ENCODE data around the gene CENPU. TPM values are rescaled to one million over a fixed set of nuclear protein-coding genes. Genes with fewer than 3 reads are reported as not detected.
"Not testable (repeated sequence)": the region's sequence is repeated elsewhere in the genome, so short reads cannot be mapped to it uniquely, and the experiment has no call there.

CENPU gene, protein sequence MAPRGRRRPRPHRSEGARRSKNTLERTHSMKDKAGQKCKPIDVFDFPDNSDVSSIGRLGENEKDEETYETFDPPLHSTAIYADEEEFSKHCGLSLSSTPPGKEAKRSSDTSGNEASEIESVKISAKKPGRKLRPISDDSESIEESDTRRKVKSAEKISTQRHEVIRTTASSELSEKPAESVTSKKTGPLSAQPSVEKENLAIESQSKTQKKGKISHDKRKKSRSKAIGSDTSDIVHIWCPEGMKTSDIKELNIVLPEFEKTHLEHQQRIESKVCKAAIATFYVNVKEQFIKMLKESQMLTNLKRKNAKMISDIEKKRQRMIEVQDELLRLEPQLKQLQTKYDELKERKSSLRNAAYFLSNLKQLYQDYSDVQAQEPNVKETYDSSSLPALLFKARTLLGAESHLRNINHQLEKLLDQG
- total RNA-seq (1 to 10 TPM; 1.0 to 1.8 (median 1.6) TPM), polyA plus RNA-seq (0.66 TPM)
- long read RNA-seq, donor 1, transcript CENPU-201 (13 exons, 1,998 nt) = major isoform, 8 of 9 reads
- long read RNA-seq, donor 1, partial matches to known transcripts = 0 of 9 reads
- long read RNA-seq, donor 1, other reads (novel, unspliced or antisense) = 0 of 9 reads
- long read RNA-seq, donor 2, partial matches to known transcripts = 0 of 2 reads
- long read RNA-seq, donor 2, other reads (novel, unspliced or antisense) = 1 of 2 reads
- long read RNA-seq, donor 3, transcript CENPU-201 (13 exons, 1,998 nt) = major isoform, 6 of 7 reads
- long read RNA-seq, donor 3, partial matches to known transcripts = 0 of 7 reads
- long read RNA-seq, donor 3, other reads (novel, unspliced or antisense) = 0 of 7 reads
- long read RNA-seq, donor 4 = 0 reads

DNA sequence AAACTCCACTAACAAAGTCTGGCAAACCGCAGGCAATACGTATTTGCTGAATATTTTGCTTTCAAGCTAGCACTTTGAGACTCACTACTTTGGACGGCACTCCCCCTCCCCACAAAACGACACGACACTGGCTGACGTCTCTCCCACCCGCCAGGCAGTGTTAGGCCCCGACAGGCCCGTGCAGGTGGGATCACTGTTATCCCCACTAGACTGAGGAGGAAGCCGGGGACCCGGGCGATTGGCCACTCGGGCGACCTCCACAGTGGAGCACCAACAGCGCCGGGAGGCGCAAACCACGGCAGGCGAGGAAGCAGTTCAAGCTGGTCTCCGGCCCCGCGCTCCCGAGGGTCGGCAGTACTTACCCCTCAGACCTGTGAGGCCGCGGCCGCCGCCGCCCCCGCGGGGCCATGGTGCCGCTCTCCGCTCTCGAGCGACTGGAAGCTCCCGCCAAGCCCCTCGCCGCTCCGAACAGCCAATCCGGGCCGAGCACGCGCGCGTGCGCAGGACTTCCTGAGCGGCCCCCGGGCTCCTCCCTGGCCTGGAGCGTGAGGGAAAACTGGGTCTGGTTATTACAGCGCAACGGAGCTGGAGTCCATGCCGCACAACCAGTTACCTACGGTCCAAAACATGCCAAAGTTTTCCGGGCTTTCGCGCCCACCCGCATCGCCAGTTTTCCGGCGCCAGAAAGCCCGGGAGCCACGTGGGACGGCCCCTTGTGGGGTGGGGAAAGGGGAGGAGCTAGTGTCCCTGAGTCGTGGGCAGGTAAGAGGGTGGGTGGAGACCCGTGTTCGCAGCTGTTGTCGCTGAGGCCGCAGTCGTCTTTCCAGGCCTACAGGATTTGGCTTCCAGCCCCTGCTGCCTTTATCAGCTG is at the start of gene CENPU:
CENPU (minus strand) TSS at position 443 of the 871 bp plus-strand sequence; CDS start at position 409, 34 bp downstream.
- ATAC-seq (peak; percentile 99), DNase-seq (peak; percentile 96 to 98 (median 98))
- under 1% methylated on average over 69 of the region's 69 CpGs for WGBS
- Histone ChIP-seq H3K9me3 (ENCODE audit: control insufficient read depth, low read length) (no peaks in the 10 kb centered on the region), H3K27ac (ENCODE audit: low read length) (peak within 1 kb of the TSS; percentile 40), H3K4me3 (ENCODE audit: low read length) (peak within 1 kb of the TSS; percentile 69), H3K4me1 (ENCODE audit: control insufficient read depth, insufficient read depth, low read length) (no peaks in the 10 kb centered on the region), H3K27me3 (ENCODE audit: control insufficient read depth, insufficient read depth) (no peaks in the 10 kb centered on the region)
- intact Hi-C loops (cut with DNase I) = no loop called here

DNA sequence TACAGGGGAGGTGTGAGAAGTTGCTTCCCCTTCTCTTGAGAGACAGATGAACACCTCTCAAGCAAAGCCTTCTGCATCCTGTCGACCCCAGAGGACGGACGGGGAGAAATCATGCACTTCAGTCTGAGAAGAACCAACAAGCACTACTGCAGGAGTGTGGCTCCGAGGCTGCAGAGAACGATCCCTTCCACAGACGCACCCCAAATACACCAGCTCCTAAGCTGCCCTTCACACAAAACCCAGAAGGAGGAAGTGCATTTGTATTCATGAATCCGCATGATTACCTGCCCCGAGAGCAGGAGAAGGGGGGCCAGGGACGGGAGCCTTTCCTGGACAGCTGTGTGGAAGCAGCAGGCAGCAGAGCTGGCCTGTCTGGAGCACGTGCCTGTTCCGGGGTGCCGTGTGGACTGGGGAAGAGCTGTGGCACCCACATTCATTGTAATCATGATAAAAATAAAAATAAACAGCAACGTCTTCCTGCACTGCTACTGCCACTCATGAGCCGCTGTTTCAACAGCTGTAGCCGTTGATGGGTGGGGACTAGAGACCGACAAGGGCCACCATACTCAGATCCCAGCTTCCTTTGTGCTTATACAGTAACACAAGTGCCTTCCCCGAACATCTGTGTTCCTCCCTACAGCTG is 49.0 kb upstream of the CENPU start:
- intact Hi-C loops (cut with DNase I) = no loop called here
- WGBS = 64% methylated on average over 17 of the region's 17 CpGs

DNA sequence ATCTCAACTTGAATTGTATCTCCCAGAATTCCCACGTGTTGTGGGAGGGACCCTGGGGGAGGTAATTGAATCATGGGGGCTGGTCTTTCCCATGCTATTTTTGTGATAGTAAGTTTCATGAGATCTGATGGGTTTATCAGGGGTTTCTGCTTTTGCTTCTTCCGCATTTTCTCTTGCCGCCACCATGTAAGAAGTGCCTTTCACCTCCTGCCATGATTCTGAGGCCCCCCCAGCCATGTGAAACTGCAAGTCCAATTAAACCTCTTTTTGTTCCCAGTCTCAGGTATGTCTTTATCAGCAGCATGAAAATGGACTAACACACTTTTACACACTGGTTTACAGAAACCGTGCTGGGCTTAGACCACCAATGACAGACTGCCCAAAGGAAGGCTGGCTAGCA is 45.3 kb upstream of the CENPU start:
- 92% methylated on average over 4 of the region's 4 CpGs for WGBS
- ATAC-seq = not testable (repeated sequence)

More for the DNA sequence above, 49.0 kb upstream of the CENPU start:
- DNase-seq = no peak
- H3K4me3 ChIP-seq (ENCODE audit: low read length) = no peak overlapping the region
- no peaks in the 10 kb centered on the region for H3K9me3 ChIP-seq (ENCODE audit: control insufficient read depth, low read length)
- no peak overlapping the region for H3K27ac ChIP-seq (ENCODE audit: low read length)
- ATAC-seq = peak in 1 of 2 donors; percentile 16
- H3K27me3 ChIP-seq (ENCODE audit: control insufficient read depth, insufficient read depth) = no peaks in the 10 kb centered on the region
- H3K4me1 ChIP-seq (ENCODE audit: control insufficient read depth, insufficient read depth, low read length) = no peaks in the 10 kb centered on the region

DNA sequence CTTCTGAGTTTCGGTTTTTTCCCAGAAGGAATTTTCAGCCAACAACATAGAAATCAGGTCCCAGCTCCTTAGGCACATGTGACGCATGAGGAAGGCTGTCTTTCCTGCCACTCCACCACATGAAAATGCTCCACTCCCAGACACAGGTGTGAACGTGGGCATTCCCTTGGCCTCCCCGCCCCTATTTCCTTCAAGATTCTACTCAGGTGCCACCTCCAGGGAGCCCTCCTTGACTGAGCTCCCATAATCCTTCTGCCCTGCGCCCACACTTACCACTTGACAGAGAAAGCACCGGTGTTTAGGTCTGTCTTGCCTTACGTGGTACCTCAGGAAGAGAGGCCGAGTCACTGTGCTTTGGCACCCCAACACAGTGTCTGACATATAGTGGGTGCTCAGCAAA is 44.4 kb upstream of the CENPU start:
- intact Hi-C loops (cut with DNase I) = no loop called here
- H3K27ac ChIP-seq (ENCODE audit: low read length) = no peak overlapping the region
- ATAC-seq (no peak), DNase-seq (no peak)
- no peaks in the 10 kb centered on the region for H3K27me3 ChIP-seq (ENCODE audit: control insufficient read depth, insufficient read depth)
- H3K4me1 ChIP-seq (ENCODE audit: control insufficient read depth, insufficient read depth, low read length) = no peaks in the 10 kb centered on the region
- no peaks in the 10 kb centered on the region for H3K9me3 ChIP-seq (ENCODE audit: control insufficient read depth, low read length)
- WGBS = 81% methylated on average over 8 of the region's 8 CpGs
- H3K4me3 ChIP-seq (ENCODE audit: low read length) = no peak overlapping the region

More for the DNA sequence above, 45.3 kb upstream of the CENPU start:
- H3K9me3 ChIP-seq (ENCODE audit: control insufficient read depth, low read length); intact Hi-C loops (cut with DNase I); H3K4me1 ChIP-seq (ENCODE audit: control insufficient read depth, insufficient read depth, low read length); H3K27ac ChIP-seq (ENCODE audit: low read length); H3K4me3 ChIP-seq (ENCODE audit: low read length); DNase-seq; H3K27me3 ChIP-seq (ENCODE audit: control insufficient read depth, insufficient read depth): not testable (repeated sequence)

DNA sequence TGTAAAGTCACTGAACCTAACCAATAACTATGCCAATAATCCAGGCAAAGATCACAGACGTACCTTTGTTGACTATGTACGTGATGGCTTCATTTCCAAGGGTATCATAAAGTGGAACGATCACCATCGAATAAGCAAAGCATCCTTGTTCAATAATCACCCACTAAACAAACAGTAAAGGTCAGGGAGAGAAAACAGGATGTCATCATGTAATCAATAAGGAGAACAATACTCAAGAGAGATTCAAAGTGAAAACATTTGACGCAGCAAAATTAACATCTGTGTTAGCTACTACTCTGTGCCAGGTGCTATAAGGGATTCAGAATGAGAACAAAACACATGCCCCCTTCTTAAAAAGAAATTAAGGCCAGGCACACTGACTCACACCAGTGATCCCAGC is 42.9 kb upstream of the CENPU start:
- WGBS = 94% methylated on average over 5 of the region's 5 CpGs
- no peak for DNase-seq
- intact Hi-C loops (cut with DNase I) = no loop called here
- Histone ChIP-seq H3K4me3 (ENCODE audit: low read length) (no peak overlapping the region), H3K4me1 (ENCODE audit: control insufficient read depth, insufficient read depth, low read length) (no peaks in the 10 kb centered on the region), H3K27ac (ENCODE audit: low read length) (no peak overlapping the region), H3K27me3 (ENCODE audit: control insufficient read depth, insufficient read depth) (no peaks in the 10 kb centered on the region), H3K9me3 (ENCODE audit: control insufficient read depth, low read length) (no peaks in the 10 kb centered on the region)
- no peak for ATAC-seq

DNA sequence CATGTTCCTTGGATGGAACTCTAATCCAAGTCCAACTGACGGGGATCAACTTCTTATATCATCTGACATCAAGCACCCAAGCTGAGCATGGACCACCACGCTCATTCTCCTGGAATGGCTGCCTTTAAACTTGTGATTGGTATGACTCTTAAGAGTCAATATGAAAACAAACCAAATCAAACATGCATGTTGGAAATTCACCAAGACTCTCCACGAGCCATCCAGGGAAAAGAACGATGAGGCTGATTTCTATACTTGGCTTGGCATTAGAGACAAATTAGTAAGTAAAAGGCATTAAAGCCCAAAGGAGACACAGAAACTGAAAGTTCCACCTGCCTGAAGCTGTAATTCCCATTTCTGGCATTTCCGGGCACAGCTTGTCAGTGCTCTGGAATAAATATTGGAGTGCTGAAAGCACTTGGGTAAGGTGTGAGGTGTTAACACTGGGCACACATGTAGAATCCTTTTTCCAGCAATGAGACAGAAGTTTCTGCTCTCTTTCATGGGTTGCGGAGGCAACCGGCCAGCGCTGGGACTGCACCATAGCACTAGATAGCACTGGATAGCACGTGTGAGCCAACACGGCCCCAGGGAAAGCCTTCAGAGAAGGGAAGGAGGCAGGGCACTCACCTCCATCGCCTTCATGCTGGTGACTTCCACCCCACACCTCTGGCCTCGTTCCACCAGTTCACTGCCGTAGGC is 42.1 kb upstream of the CENPU start:
- intact Hi-C loops (cut with DNase I) = no loop called here
- Histone ChIP-seq H3K27me3 (ENCODE audit: control insufficient read depth, insufficient read depth) (no peaks in the 10 kb centered on the region), H3K27ac (ENCODE audit: low read length) (no peak overlapping the region), H3K4me1 (ENCODE audit: control insufficient read depth, insufficient read depth, low read length) (no peaks in the 10 kb centered on the region), H3K4me3 (ENCODE audit: low read length) (no peak overlapping the region), H3K9me3 (ENCODE audit: control insufficient read depth, low read length) (no peaks in the 10 kb centered on the region)
- peak; percentile 43 to 77 for ATAC-seq
- WGBS = 60% methylated on average over 13 of the region's 13 CpGs
- peak in 1 of 3 donors; percentile 70 for DNase-seq

DNA sequence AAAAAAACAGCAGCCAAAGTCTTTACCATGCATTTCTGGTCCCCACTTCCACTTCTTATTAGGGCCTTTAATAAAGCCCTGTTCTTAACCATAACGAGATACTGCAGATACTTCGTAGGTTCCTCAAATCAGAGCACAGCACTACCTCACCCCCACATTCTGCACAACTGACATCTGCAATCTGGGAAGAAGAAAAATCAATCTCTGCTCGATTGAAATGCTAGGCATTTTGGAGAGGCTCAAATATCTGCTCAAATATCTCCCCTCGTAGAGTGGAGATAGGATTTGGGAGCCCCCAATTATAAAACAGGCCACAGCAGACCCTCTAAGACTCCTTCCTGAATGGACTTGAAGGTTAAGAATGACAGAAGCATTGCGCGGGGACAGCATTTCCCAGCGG is 40.3 kb upstream of the CENPU start:
- no peak for DNase-seq
- WGBS = 90% methylated on average over 7 of the region's 7 CpGs

DNA sequence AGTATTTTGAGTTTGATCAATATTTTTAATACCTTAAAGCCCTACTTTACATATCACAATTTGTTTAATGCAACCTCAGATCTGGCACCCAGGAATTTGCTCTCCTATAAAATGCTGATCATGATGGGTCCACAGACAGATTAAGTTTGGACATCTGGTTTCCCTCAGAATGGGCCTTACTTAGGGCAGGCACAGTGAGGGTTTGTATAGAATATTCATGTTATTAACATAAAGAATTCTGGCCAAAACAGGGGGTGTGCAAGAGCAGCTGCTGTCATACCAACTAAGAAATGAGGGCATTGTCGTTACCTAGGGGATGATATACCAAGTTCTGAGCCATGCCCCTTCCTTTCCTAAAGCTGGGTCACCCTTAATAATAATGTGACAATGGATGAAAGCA is 37.5 kb upstream of the CENPU start:
- Histone ChIP-seq H3K4me3 (ENCODE audit: low read length) (no peak overlapping the region), H3K27me3 (ENCODE audit: control insufficient read depth, insufficient read depth) (no peaks in the 10 kb centered on the region), H3K27ac (ENCODE audit: low read length) (no peak overlapping the region), H3K4me1 (ENCODE audit: control insufficient read depth, insufficient read depth, low read length) (no peaks in the 10 kb centered on the region), H3K9me3 (ENCODE audit: control insufficient read depth, low read length) (no peaks in the 10 kb centered on the region)
- ATAC-seq (no peak), DNase-seq (no peak)
- intact Hi-C loops (cut with DNase I) = no loop called here
- 88% methylated on average over 1 of the region's 1 CpG for WGBS

More for the DNA sequence above, 40.3 kb upstream of the CENPU start:
- H3K4me3 ChIP-seq (ENCODE audit: low read length) = no peak overlapping the region
- H3K4me1 ChIP-seq (ENCODE audit: control insufficient read depth, insufficient read depth, low read length) = no peaks in the 10 kb centered on the region
- H3K27ac ChIP-seq (ENCODE audit: low read length) = no peak overlapping the region
- H3K27me3 ChIP-seq (ENCODE audit: control insufficient read depth, insufficient read depth) = no peaks in the 10 kb centered on the region
- no peaks in the 10 kb centered on the region for H3K9me3 ChIP-seq (ENCODE audit: control insufficient read depth, low read length)
- intact Hi-C loops (cut with DNase I) = no loop called here
- ATAC-seq = no peak

DNA sequence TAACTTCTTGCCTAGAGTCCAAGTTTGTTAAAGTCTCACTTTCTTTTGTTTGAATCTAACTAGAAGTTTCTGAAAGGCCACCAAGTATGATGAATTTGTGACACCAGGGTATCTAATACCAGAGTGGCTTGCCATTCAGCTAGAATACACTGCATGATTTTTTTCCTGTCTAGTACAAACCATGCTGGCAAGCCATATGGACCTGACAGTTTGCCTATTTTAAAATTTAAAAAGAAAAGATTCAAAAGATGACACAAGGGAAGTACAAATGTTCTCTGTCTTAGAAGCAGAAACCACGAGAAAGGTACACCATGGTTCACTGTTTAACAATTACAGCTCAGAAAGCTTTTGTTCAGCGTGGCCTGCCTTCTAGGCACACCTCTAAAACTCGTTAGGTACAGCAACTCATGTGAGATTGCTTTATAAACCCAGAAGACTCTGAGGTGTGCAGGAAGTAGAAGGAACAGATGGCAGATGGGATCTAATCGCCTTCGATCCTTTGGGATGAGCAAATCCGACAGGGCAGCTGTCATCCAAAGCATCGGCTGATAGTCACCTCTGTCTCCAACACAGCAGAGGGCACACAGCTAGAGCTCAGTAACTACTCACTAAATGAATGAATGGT is 35.4 kb upstream of the CENPU start:
- Histone ChIP-seq H3K27me3 (ENCODE audit: control insufficient read depth, insufficient read depth) (no peaks in the 10 kb centered on the region), H3K27ac (ENCODE audit: low read length) (no peak overlapping the region), H3K9me3 (ENCODE audit: control insufficient read depth, low read length) (no peaks in the 10 kb centered on the region), H3K4me1 (ENCODE audit: control insufficient read depth, insufficient read depth, low read length) (no peaks in the 10 kb centered on the region), H3K4me3 (ENCODE audit: low read length) (no peak overlapping the region)
- no peak for ATAC-seq
- 88% methylated on average over 7 of the region's 7 CpGs for WGBS
- intact Hi-C loops (cut with DNase I) = no loop called here
- no peak for DNase-seq

Data from right cardiac atrium (tissue), 5 donors.